GM21529 (cell line): ENCODE measurements around the gene SLC47A2.

Experiments
- ATAC-seq: cut with Tn5 transposase; IDR thresholded peaks from one replicate; pipeline ENCODE4 v1.9.1; 2021; ENCODE audit not compliant: unreplicated experiment

Gene SLC47A2

GRCh38 chr17:19747829-19748806 is 31.7 kb upstream of the SLC47A2 start, which contains the start of gene ALDH3A1:
Gene ALDH3A1, minus strand, starts transcription at chr17:19748298. Its CDS starts 3,169 bp downstream, at chr17:19745129.
- no peak for ATAC-seq

- ATAC-seq: no peak
These were observed 30.9 kb upstream of the SLC47A2 start for GRCh38 chr17:19747159-19747719.

- ATAC-seq: no peak
These were observed 30.1 kb upstream of the SLC47A2 start for GRCh38 chr17:19746517-19746916.

GRCh38 chr17:19744922-19745757 is 28.8 kb upstream of the SLC47A2 start:
- peak; percentile 64 for ATAC-seq

GRCh38 chr17:19744492-19744891 is 28.1 kb upstream of the SLC47A2 start:
- ATAC-seq: no peak

GRCh38 chr17:19743101-19744100 is 27.0 kb upstream of the SLC47A2 start:
- no peak for ATAC-seq

- no peak for ATAC-seq
These were observed 26.1 kb upstream of the SLC47A2 start for GRCh38 chr17:19742495-19742894.

- ATAC-seq: no peak
These were observed 25.6 kb upstream of the SLC47A2 start for GRCh38 chr17:19741832-19742457.

GRCh38 chr17:19740933-19741332 is 24.5 kb upstream of the SLC47A2 start:
- no peak for ATAC-seq

GRCh38 chr17:19739241-19740201 is 23.1 kb upstream of the SLC47A2 start:
- no peak for ATAC-seq

- no peak for ATAC-seq
These were observed 22.4 kb upstream of the SLC47A2 start for GRCh38 chr17:19738757-19739156.

- ATAC-seq: no peak
These were observed 21.7 kb upstream of the SLC47A2 start for GRCh38 chr17:19738073-19738449.

- no peak for ATAC-seq
These were observed 21.1 kb upstream of the SLC47A2 start for GRCh38 chr17:19737305-19738072.

GRCh38 chr17:19736071-19736470 is 19.7 kb upstream of the SLC47A2 start:
- ATAC-seq: no peak

GRCh38 chr17:19733953-19734526 is 17.7 kb upstream of the SLC47A2 start:
- ATAC-seq: no peak

- no peak for ATAC-seq
These were observed 15.2 kb upstream of the SLC47A2 start for GRCh38 chr17:19731626-19732025.

GRCh38 chr17:19730843-19731242 is 14.5 kb upstream of the SLC47A2 start:
- no peak for ATAC-seq
